GM18870 (cell line): Measurements from ENCODE around the gene MTMR10.

Source experiments
- ATAC-seq: cut with Tn5 transposase; IDR thresholded peaks from one replicate; pipeline ENCODE4 v1.9.1; 2021; ENCODE audit warnings: moderate library complexity; ENCODE audit not compliant: unreplicated experiment

Gene MTMR10, protein sequence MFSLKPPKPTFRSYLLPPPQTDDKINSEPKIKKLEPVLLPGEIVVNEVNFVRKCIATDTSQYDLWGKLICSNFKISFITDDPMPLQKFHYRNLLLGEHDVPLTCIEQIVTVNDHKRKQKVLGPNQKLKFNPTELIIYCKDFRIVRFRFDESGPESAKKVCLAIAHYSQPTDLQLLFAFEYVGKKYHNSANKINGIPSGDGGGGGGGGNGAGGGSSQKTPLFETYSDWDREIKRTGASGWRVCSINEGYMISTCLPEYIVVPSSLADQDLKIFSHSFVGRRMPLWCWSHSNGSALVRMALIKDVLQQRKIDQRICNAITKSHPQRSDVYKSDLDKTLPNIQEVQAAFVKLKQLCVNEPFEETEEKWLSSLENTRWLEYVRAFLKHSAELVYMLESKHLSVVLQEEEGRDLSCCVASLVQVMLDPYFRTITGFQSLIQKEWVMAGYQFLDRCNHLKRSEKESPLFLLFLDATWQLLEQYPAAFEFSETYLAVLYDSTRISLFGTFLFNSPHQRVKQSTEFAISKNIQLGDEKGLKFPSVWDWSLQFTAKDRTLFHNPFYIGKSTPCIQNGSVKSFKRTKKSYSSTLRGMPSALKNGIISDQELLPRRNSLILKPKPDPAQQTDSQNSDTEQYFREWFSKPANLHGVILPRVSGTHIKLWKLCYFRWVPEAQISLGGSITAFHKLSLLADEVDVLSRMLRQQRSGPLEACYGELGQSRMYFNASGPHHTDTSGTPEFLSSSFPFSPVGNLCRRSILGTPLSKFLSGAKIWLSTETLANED

DNA sequence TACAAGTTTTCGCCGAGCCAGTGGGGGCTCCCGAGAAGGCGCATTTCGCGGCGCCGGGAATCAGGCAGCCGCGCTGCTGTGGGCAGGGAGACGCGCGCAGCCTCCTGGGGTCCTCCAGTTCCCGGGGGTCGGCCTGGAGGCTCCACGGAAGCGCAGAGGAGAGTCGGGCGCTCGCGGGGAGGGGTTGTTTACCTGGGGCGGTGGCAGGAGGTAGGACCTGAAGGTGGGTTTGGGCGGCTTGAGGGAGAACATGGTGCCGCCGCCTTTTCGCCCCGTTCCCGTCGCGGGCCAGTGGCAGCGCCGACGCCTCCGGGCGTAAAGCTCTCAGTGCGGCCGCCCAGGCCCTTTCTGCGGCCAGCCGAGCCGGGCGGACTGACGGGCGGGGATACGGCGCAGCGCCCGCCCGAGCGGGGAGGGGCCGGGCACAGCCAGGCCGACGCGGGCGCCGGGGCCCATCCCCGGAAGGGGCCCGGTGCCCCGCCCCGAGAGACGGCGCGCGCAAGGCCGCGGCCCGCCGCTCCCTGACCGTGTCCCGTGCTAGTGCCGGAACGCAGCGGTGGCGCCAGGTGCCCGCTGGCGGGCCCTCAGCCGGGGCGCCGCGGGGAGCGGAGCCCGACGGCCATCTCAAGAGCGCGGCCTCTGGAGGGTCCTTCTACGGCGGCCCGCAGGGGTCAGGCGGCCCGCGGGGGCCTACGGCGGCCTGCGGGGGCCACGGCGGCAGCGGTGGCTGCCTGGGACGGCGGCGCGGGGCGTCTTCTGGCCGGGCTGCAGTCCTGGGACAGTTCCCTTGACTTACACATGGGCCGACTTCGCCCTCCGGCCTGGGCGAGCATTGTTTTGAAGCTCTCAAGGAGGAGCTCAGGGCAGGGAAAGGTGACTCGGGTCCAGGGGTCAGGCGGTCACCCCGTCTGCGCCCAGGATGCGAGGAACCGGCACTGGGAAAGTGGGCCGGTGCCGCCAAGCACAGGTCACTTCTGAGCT is at the start of gene MTMR10:
TSS of gene MTMR10 (minus strand) at position 374 of the 981 bp plus-strand sequence. CDS start at position 252, 122 bp downstream.
- ATAC-seq = peak; percentile 55

DNA sequence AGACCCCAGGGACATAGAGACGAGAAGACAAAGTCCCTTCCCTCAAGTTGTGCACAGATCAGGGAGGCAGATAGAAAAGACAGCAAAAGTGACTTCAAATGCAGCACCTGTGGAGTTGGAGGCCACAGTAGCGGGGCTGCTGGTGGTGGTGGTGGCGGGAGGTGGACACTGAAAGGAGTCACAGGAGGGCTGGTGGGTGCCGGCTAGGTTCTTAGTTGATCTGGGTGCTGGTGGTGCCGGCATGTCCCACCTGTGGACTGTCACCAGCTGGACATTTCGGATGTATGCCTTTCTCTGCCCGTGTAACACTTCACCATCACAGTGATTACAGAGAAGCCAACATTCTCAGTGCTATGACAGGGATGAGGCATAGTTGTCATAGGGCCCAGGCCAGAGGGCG is 49.2 kb upstream of the MTMR10 start:
- ATAC-seq = no peak

DNA sequence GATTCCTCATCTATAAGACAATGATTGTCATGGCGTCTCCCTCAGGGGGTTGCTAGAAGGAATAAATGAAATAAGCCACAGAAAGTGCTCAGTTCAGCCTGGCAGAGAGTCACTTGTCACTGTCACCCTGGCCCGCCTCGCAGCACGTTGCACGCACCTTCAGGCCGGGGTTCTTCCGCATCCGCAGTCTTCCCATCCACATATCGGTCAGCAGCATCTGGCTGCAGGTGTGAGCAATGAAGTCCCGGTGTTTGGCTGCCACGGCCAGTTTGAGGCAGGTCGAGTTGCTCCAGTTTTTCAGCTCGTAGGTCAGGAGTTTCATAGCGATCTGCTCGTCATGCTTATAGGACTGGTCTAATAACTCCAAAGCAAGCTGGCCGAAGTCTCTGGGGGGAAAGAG is 48.5 kb upstream of the MTMR10 start:
- ATAC-seq = no peak

DNA sequence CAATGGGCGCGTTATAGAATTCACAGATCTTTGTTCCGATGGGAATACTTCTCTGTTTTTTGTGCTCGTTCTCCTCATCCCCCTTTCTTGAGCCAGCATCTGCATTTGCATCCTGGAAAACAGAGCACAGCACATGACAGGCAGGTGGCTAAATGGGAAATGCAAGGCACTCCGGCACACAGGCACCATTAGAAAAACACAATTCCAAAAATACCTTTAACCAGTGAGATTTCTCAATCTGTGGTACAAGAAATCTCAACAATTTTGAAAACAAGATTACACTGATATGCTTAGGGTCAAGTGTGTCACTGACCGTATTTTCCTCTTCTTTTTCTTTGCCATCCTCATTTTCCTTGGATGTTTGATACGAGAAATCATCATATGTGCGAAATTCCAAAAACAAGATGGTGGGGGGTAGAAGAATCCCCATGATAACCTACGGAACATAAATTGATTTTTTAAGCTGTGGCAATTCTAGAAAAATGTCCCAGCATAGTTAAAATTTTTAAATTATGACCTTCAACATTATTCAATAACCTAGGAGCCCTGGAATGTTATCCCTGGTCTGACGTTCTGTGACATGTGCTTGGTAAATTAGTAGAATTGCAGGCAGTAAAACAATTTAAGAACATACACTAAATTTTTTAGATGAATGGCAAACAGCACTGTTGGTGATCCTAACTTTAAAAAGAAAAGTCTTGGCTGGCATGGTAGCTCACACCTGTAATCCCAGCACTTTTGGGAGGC is 46.5 kb upstream of the MTMR10 start:
- ATAC-seq = no peak

DNA sequence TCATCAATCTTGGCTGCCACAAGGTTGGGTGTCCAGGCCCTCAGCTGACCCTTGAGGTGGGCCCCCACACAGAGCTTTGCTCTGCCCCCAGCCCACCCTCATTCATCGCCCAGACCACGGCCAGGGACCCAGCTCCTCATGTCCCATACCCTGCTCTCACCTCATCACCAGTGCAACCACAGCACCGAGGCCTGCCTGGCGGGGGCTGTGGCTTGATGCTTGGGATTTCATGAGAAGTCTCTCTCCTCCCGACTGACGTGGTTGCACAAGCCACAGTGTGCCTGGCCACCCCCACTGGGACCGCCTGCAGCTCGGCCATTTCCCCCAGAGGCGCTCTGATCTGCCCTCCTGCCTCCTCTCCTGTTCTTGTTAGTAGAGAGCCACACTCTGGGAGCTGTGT is 45.4 kb upstream of the MTMR10 start:
- ATAC-seq = no peak

DNA sequence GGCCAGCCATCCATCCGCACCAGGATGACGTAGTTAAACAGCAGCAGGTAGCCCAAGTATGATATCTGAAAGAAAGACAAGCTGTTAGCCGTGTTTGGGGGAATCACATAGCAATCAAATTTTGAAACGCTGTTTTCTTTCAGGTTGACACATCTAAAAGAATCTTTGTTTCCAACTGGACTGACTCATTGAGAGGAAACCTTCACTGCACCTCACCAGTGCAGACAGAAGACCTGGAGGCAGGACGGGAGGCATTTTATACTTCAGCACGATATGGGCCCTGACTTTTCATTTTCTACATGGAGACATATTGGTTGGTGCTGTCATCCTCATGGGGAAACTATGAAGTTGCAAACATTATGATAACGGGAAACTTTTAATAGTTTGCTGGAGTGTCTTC is 44.2 kb upstream of the MTMR10 start:
- ATAC-seq = no peak

DNA sequence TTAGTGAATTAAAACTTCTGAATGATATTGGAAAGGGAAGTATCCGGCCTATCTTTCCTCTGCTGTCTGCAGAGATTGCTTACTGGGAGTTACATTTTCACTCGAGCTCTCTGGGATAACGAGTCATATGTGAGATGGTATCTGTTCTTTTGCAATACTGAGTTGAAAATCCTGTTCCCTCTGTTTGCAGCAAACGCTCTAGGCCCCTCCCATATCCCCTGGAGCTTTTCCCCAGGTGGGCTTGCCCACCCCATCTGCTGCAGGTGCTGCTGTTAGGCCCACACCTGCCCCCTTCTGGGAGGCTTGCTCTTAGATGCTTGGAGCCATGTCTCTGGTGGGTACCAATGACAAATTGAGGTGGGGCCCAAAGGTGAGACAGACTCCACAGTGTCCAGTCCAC is 42.7 kb upstream of the MTMR10 start:
- ATAC-seq = no peak

DNA sequence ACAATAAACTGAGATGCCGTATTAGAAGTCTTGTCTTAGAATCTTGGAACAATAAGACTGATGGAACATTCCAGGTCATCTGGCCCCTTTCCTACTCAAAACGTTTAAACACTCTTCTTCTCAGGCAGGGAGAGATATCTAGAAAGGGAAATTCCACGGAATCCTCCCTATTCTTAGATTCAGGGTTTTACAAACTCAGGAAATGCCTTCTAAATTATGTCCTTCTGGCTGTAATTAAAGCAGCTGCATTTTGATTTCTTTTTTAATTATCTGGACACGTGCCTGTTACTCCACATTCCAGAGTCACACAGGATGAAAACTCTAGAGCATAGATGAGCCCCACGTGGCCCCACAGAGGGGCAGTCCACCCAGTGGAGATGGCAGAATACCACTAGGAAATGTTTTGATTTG is 41.5 kb upstream of the MTMR10 start:
- no peak for ATAC-seq

DNA sequence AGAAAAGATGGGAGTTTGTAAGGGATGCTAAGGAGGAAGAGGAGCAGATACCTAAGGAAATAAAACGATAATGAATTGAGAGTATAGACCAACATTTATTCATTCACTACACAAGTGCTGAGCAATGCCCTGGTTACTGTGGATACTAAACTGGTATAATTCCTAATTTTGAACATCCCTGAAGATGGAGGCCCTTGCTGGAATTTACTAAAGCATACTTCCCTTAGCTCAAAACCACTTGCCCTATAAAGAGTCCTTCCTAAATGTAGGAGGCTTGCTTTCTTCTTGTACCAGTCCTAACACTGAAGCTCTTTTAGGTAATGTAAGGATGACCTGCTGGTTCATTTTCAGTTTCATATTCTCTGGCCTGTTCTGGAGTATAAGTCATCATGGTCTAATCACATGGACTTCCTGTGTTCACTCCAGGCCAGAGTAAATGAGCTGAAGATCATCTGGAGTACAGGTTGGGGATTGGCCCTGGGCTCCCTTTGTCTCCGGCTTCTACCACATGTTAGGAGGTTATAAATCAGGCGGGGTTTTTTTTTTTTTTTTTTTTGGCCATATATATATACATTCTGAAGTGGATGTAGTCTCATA is 40.1 kb upstream of the MTMR10 start:
- ATAC-seq = no peak

DNA sequence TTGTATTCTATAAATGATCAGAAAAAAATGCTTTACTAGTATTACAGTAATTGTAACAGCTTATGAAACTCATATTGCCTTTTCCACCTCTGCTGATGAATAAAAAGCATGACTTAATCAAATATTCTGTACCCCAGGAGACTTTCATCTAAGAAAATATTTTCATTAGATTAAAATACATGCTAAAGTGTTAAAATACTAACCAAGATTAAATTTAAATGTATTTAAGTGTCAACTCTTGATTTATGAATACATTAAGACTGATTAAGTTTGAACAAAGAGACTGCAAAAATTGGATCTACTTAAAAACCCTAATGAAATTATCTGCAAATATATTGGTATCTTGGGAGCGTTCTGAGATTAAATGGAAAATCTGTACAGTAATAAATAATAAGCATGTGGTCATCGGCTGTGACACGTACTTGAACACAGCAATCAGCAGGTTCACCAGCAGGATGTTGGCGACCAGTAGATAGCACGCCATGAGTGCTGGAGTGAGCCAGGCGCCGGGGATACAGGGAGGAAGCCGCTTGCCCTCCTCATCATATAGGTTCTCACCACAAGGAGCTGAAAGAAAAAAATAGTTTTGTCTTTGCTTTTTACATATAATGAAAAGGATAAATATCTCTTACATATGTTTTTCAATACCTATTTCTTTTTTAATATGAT is 36.6 kb upstream of the MTMR10 start:
- no peak for ATAC-seq

DNA sequence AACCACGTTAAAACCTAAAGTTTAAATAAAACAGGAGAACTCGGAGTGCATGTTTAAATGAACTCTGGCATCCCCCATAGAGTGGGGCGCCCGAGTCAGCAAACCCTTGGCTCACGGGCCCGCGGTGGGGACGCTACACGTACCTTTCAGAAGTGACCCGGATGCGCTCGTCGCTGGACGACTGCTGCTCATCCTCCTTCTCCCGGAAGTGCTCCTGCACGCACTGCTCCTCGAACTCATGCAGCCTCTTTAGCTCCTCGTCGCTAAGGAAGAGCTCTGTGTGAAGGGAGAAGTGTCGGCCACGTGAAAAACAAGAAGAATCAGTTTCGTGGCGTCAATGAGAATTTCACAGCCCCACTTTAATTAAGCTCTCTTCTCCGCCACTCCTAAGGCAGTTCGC is 34.6 kb upstream of the MTMR10 start:
- no peak for ATAC-seq

DNA sequence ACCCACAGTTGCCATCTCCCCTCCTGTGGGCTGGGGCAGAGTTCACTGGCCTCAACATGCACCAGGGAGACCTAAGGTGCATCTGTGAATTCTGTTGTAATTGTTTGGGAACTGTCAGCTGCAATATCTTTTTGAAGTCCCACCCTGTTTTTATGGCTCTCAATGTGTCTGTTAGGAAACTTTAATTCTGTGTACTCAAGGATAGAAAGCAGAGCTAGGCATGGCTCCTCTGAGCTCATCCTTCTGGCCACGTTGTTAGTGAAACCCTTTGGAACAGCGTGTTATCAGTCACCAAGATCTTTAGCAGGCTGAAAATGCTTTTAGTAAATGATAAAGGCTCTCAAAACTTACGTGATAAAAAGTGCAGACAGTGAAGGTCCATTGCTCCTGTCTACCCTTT is 33.6 kb upstream of the MTMR10 start:
- no peak for ATAC-seq

DNA sequence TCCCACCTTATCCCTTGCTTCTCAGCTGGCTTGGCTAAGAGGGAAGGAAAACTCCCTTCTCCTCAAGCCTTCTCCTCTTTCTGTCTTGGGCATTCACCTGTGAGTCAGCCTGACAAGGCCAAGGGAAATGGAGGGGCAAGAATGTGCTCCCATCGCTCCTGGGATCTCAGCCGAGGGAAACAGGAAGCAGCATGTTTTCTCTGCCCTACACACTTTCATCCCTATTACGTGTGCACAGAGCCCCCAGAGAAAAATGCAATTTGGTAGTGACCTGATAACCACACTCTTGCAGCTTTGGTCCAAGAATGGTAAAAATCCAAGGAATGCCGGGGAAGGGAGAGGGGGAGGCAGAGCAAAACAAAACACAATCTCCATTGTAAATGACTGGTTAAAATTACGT is 32.9 kb upstream of the MTMR10 start:
- no peak for ATAC-seq

DNA sequence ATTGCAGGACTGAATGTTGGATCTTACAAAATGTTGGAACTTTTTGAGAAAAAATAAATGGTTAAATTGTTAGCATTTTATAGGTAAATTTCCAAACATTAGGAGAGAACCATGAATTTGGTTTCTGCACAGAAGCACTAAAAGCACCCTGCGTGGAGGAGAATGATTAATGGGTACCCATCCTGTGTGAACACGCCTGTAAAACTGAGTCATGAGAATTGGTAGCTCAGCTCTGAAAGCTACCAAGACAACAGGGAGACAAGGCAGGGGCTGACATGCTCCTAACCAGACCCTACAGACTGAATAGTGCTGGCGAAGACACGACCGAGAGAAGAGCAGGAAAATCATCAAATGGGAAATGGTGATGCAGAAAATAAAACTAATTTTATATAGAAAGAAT is 32.4 kb upstream of the MTMR10 start:
- ATAC-seq = no peak

DNA sequence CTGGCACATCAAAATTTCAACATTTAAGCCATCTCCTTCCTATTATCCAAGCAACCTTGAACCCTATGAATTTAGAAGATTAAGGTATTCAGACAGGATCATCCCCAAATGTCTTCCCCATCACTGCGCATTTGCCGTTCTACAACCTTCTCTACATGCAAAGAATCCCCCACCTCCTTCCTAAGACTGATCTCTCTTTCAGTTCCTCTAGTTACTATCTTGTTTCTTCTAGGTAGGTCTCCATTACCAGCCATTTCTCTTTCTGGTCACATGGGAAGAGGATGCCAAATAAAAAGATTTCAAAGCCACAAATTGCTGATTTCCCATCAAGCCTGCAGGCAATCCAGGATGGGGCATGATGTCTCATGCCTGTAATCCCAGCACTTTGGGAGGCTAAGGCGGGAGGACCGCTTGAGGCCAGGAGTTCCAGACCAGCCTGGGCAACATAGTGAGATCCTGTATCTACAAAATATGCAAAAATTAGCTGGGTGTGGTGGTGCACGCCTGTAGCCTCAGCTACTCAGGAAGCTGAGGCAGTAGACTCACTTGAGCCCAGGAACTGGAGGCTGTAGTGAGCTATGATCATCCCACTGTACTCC is 29.7 kb upstream of the MTMR10 start:
- ATAC-seq = no peak

DNA sequence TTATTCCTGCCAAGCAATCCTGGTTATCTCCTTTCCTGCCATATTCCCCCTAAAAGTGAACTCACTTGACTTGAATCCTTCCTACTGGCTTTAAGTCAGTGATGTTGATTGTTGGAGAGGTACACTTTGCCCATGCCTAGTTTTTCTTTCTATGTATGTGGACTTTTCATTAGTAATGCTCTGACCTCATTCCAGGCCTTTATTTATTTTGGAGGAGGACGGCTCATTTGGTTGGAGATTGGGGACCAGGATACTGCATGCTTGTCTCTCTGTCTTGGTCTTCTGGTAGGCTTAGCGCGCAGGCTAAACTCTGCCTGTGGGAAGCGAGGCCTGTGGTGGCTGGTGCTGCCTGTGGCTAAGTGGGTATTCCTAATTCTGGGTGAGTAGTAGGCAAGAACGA is 29.1 kb upstream of the MTMR10 start:
- ATAC-seq = no peak

DNA sequence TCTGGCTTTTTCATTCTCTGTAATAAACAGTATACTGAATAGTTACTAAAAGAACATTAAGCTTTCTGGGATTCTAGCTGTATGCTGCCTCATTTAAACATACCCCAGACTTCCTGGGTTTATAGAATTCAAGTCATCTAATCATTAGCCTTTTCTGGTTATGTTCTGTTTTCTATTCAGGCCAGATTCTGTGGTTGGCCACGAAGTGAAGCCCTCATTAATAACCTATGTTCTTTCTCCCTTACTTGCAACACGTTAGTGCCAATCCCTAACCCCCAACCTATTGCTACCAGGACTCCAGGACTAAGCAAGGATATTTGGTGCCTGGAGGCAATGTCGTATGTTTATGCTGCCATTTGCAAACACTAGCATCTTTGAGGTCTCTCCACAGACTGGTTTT is 28.6 kb upstream of the MTMR10 start:
- no peak for ATAC-seq

DNA sequence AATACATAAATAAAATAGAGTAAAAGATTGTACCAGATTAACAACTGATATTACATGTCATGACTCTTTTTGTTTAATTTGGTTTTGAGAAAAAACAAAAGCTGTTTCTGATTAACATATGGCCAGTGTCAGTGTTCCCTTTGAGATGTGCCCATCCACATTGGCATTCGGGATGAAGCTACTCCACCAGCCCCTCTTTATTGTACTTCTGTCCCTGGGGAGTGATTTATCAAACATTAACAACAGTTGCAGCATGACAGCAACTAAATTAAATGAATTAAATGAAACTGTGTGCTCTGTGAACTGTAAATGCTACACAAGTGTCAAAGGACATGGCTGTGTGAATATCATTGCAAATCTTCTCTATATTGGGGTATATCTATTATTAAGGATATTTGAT is 25.9 kb upstream of the MTMR10 start:
- no peak for ATAC-seq

DNA sequence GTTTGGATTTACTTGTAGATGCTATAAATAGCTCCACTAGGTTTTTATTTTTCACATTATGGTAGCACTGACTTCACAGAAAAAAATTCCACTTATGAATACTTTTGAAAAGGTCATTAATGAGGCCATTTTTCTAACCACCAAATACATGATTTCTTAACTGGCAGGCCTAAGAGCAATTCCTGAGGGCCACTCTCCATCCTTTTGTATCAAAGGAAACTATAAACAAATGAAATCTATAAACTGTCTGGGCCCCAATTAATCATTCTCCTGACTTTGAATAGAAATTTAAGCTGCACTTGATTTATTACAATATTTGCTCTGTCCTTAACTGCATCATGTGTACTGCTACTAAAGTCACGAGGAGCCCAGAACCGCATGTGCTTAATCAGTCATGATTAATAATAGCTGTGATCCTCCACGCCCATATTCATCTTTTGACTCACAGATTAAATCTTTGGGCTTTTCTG is 25.1 kb upstream of the MTMR10 start:
- ATAC-seq = no peak
